HG02938 (cell line): ENCODE measurements around the gene ACSF2.

Experiments used
- ATAC-seq: cut with Tn5 transposase; IDR thresholded peaks from one replicate; pipeline ENCODE4 v1.9.1; 2021; ENCODE audit warnings: mild to moderate bottlenecking, moderate library complexity; ENCODE audit not compliant: unreplicated experiment

ACSF2 gene

DNA sequence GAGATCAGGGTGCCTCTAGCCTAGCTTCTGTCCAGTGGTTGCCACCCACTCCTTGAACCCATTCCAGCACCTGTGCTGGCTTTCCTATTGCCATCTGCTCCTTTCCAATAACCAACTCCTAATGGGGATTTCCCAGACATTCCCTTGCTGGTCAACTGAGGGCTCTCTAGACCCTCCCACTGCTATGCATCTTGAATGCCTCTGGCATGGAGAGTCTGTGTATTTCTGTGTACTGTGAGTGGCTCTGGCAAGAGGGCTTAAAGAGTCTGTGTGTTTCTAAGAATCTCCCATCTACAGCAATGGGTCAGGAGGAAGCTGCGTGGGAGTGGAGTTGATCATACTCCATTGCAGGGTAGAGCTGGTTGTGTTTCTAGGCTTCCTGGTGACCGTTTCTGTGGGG is 95.5 kb downstream of the ACSF2 start:
- no peak for ATAC-seq

DNA sequence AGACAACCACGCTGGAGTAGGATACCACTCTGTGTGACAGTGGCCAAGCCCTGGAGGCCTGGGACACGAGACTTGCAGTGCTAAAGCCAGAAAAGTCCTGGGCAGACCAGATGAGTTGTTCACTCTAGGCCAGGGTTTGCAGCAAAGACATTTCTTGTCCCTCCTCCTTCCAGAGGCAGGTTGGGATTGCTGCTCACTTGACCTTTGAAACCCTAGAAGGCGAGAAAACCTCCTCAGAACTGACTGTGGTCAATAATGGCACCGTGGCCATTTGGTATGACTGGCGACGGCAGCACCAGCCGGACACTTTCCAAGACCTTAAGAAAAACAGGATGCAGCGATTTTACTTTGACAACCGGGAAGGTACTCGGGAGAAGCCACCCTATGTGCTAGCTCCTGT is 96.7 kb downstream of the ACSF2 start:
- no peak for ATAC-seq

- no peak for ATAC-seq
Measured at GRCh38 chr17:50523208-50523607, 97.2 kb downstream of the ACSF2 start.
